GM10266 (cell line): Measurements from ENCODE around the gene CXADR.
"Not testable (repeated sequence)": the region's sequence is repeated elsewhere in the genome, so short reads cannot be mapped to it uniquely, and the experiment has no call there.

Experiments used
- DNase-seq: peaks from one replicate; pipeline ENCODE4 v3.0.0; 2012; ENCODE audit errors: extremely low spot score
- TF ChIP-seq, protein P1 (sequence below): IDR thresholded peaks from 2 replicates; pipeline ENCODE4 v1.5.1; 2012; ENCODE audit warnings: mild to moderate bottlenecking, low read depth; ENCODE audit not compliant: control insufficient read depth, insufficient read depth; ENCODE audit errors: missing control alignments

CXADR gene

DNA sequence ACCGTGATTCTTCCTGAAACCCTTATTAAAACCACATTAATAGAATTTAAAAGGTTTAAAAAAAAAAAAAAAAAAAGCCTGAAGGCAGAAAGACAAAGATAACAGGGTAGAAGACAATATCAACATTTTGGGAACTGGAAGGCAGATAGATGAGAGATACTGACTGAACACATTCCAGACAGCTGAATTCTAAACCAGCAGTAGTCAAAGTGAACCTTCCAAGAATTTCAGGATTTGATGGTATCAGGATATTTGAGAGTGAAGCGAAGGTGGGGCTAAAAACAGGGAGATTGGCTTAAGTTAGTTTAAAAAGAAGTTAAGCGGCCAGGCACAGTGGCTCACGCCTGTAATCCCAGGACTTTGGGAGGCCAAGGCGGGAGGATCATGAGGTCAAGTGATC lies 5.3 kb upstream of the CXADR start:
- DNase-seq, result no peak
- TF ChIP-seq, protein P1, sequence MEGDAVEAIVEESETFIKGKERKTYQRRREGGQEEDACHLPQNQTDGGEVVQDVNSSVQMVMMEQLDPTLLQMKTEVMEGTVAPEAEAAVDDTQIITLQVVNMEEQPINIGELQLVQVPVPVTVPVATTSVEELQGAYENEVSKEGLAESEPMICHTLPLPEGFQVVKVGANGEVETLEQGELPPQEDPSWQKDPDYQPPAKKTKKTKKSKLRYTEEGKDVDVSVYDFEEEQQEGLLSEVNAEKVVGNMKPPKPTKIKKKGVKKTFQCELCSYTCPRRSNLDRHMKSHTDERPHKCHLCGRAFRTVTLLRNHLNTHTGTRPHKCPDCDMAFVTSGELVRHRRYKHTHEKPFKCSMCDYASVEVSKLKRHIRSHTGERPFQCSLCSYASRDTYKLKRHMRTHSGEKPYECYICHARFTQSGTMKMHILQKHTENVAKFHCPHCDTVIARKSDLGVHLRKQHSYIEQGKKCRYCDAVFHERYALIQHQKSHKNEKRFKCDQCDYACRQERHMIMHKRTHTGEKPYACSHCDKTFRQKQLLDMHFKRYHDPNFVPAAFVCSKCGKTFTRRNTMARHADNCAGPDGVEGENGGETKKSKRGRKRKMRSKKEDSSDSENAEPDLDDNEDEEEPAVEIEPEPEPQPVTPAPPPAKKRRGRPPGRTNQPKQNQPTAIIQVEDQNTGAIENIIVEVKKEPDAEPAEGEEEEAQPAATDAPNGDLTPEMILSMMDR, result no peak

DNA sequence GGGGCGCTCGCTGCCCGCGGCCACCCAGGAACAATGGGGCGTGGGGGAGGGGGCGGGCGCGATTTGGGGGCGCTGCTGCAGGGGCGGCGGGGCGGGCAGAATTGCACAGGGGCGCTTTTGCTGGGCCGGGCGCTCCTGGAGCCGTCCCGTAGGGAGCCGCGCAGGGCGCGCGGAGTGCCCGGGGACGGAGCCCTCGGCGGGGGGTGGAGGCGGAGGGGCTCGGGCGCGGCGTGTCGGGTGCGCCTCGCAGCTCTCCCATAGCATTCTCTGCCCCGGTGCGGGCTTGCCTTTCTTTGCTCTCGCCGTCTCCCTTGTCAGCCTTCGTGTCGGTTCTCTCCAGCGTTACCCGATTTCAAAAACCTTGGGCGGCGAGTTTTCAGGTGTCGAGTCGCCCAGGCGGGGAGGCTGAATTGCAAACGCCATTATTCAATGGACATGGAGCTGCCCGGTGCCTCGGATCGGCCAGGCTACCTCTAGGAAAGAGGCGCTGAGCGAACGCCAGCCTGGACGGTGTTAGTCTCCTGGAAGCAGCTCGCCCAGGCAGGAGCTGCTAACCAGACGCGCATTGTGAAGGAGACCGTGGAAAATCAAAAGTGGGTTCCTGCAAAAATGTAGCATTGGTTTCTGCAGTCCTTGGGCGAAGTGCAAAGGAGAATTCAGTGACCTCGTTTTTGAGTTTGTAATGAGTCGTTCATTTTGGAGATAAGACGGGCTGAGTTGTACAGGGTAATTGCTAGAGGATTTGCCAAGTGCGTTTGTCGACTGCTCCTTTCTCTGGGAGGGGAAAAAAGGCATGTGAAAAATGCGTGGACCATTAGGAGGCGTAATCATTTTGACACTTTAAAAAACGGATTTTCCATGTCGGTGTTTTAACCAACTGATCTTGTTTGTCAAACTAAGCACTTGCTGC lies 626 bp downstream of the CXADR start:
- TF ChIP-seq, protein P1, result no peak
- peak; percentile 27 for DNase-seq

DNA sequence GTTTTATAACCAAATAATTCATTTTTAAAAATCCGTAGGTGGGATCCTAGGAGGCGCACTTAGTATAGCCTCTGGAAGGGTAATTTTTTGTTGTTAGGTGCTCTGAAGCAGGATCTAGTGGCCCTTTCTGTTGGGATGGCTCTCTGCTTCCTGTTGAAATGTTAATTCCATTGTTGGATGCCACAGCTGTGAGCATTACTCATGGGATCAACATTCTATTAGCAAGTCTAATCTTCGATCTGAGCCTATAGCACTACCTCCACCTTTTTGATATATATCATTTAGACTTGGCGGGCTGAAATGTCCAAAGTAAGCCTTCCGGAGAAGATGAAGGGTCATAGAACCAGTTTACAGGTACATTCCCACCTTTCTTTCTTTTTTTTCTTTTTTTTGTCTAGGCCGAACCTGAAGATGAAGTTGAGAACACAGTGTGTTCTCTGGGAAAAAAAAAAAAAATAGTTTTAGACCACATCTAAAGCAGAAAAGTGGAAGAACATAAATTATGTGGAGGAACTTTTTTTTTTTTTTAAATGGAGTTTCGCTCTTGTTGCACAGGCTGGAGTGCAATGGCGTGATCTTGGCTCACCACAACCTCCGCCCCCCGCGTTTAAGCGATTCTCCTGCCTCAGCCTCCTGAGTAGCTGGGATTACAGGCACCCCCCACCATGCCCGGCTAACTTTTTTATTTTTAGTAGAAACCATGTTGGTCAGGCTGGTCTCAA lies 1.4 kb downstream of the CXADR start:
- TF ChIP-seq, protein P1, result no peak
- DNase-seq, result no peak

DNA sequence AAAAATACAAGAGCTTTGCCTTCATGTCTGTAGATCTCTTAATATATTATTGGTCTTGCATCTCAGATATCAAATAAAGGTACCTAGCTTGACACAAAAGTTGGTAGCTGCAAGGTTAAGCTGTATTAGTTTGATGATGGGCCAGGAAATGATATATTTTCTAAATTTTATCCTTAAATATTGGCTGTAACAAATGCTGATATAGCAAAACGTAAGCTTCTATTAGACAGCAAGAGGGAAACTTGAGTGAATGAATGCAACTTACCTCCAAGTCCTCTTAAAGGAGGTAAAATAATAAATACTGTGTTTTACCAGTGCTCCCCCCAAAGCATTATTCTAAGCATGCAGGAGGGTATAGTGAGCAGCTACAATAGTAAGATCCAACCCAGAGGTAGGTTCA lies 4.2 kb downstream of the CXADR start:
- not testable (repeated sequence) for DNase-seq

DNA sequence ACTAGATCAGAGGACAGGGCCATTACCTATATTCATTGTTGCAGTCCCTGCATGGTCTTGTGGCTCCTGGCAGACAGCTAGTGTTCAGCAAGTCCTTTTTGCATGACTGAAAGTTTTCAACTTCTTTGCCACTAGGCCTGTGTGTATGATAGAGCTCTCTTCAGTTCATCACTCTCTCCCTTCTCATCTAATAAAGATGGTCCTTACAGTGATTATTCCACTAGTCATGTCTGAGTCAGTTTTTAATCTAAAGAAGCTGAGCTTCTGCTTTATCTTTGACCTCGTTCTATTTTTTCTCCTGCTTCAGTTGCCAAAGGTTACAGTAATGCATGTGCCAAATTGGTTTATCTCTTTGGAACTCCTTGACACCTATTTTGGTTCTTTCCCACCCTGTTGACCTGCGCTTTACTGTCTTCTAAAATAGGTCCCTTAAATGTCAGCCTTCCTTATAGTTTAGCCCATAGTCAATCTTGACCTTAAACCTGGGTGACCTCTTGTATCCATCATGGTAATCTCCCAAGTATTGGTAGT lies 6.4 kb downstream of the CXADR start:
- no peak for DNase-seq
- TF ChIP-seq, protein P1, result no peak

DNA sequence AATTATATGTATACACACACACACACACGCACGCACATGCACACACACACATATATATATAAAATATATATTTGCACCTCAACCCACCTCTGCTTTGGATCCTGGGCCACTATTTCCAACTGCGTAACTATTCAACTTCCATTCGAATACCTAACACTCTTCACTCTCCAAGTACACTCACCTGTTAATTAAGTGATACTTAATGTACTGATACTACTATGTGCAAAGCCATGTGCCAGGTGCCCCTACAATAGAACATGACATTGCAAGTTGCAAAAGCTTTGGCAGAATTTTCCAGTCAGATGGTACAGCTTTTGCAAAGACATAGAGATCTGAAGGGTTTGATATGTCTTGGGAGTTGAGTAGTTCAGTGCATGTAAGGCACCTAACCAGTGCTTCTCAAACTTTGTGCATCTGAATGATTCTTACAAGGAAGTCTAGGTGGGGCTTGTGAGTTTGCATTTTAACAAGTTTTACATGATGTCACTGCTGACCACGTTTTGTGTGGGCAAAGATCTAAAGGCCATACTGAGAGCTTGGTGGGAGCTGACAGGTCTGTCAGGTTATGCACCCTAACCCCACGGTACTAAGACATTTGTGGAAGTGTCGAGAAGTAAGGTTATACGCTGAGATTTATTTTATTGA lies 7.2 kb downstream of the CXADR start:
- TF ChIP-seq, protein P1, result no peak
- DNase-seq, result no peak

DNA sequence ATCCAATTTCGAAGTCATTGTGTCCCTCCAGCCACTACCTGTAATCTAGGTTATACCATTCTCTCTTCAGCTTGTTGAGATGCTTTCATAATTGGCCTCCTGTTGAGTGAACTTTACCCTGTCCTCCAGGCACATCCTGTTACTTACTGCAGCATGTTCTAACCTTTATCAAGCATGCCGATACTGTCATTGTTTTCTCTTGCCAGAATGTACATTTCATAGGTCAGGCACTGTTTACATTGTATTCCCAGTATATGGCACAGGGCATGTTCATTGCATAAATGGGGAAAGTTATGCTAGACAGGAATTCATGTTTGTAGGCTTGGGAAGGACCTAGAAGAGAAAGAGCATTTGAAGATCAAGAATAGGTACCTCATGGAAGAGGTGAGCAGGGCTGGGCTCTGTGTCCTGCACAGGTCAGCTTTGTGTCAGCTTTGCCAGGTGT lies 10.2 kb downstream of the CXADR start:
- DNase-seq, result no peak
- TF ChIP-seq, protein P1, result no peak

DNA sequence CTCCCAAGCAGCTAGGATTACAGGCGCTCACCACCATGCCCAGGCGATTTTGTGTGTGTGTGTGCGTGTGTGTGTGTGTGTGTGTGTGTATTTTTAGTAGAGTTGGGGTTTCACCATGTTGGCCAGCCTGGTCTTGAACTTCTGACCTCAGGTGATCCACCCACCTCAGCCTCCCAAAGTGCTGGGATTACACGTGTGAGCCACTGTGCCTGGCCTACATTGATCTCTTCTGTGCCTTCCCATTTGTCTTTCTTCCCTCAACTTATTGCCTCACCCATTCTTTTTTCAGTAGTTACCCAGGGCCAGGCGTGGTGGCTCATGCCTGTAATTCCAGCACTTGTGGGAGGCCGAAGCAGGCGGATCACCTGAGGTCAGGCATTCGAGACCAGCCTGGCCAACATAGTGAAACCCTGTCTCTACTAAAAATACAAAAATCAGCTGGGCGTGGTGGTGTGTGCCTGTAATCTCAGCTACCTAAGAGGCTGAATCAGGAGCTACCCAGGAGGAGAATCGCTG lies 11.2 kb downstream of the CXADR start:
- not testable (repeated sequence) for DNase-seq
